Type B pancreatic cell (in vitro differentiated cells): ENCODE data around the gene FXYD6. TPM values are rescaled to one million over a fixed set of nuclear protein-coding genes. Genes with fewer than 3 reads are reported as not detected.

ENCODE experiments used
- DNase-seq: peaks from one replicate; pipeline ENCODE4 v3.0.0; 2021; ENCODE audit warnings: mixed read lengths; ENCODE audit not compliant: unreplicated experiment; ENCODE audit errors: extremely low spot score
- H3K27ac Mint-ChIP-seq: 2 replicates; pipeline ENCODE4 v1.8.0; 2021; ENCODE audit warnings: mild to moderate bottlenecking, mixed read lengths
- H3K27me3 Mint-ChIP-seq: 2 replicates; pipeline ENCODE4 v1.8.0; 2021; ENCODE audit warnings: mixed read lengths
- H3K36me3 Mint-ChIP-seq: 2 replicates; pipeline ENCODE4 v1.8.0; 2021; ENCODE audit warnings: mixed read lengths
- H3K4me1 Mint-ChIP-seq: one replicate; pipeline ENCODE4 v1.8.0; 2021; ENCODE audit warnings: mixed read lengths; ENCODE audit not compliant: unreplicated experiment
- H3K4me3 Mint-ChIP-seq: 2 replicates; pipeline ENCODE4 v1.8.0; 2021; ENCODE audit warnings: mild to moderate bottlenecking, mixed read lengths
- H3K9me3 Mint-ChIP-seq: 2 replicates; pipeline ENCODE4 v1.8.0; 2021; ENCODE audit warnings: mixed read lengths
- total RNA-seq: library from RNA; stranded (reverse); gene quantifications from 2 replicates; pipeline ENCODE4 v1.2.1, GENCODE V29; 2021; ENCODE audit warnings: low replicate concordance
- TF ChIP-seq, protein P1 (sequence below): fragments of 200-600 bp; sonication (generic); conservative IDR thresholded peaks from 2 replicates; pipeline ENCODE4 v1.5.0; 2021; ENCODE audit warnings: antibody characterized with exemption, mild to moderate bottlenecking

The FXYD6 gene
- total RNA-seq, 1 donor from 2014 or later = 66.6 TPM

GRCh38 chr11:117855186-117855845 is 21.1 kb downstream of the FXYD6 start:
- TF ChIP-seq, protein P1, sequence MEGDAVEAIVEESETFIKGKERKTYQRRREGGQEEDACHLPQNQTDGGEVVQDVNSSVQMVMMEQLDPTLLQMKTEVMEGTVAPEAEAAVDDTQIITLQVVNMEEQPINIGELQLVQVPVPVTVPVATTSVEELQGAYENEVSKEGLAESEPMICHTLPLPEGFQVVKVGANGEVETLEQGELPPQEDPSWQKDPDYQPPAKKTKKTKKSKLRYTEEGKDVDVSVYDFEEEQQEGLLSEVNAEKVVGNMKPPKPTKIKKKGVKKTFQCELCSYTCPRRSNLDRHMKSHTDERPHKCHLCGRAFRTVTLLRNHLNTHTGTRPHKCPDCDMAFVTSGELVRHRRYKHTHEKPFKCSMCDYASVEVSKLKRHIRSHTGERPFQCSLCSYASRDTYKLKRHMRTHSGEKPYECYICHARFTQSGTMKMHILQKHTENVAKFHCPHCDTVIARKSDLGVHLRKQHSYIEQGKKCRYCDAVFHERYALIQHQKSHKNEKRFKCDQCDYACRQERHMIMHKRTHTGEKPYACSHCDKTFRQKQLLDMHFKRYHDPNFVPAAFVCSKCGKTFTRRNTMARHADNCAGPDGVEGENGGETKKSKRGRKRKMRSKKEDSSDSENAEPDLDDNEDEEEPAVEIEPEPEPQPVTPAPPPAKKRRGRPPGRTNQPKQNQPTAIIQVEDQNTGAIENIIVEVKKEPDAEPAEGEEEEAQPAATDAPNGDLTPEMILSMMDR = no peak
- peaks cover 20% of the 10 kb centered on the region for H3K36me3 Mint-ChIP-seq
- H3K9me3 Mint-ChIP-seq = peaks cover 7% of the 10 kb centered on the region
- DNase-seq = no peak
- H3K4me3 Mint-ChIP-seq = no peak overlapping the region
- H3K4me1 Mint-ChIP-seq = peaks cover 13% of the 10 kb centered on the region
- H3K27ac Mint-ChIP-seq = no peak overlapping the region
- no peaks in the 10 kb centered on the region for H3K27me3 Mint-ChIP-seq

DNA sequence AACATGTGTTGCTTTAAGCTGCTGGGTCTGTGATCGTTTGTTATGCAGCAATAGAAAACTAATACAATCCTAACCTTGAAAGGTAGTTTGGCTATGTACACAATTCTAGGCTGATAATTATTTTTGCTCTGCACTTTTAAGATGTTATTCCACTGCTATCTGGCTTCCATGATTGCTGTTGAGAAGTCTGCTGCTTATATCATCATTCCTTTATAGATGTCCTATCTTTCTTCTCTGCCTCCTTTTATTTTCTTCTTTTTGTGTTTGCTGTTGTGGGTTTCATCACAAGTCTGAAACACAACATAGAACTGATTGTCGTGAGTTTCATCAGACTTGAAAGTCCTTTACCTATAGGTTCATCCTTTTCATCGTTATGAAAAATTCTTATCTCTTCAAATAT is 24.1 kb downstream of the FXYD6 start:
- TF ChIP-seq, protein P1 = no peak
- peaks cover 20% of the 10 kb centered on the region for H3K36me3 Mint-ChIP-seq
- H3K9me3 Mint-ChIP-seq = peaks cover 7% of the 10 kb centered on the region
- no peak overlapping the region for H3K4me3 Mint-ChIP-seq
- H3K4me1 Mint-ChIP-seq = peaks cover 13% of the 10 kb centered on the region
- no peak for DNase-seq
- no peaks in the 10 kb centered on the region for H3K27me3 Mint-ChIP-seq
- H3K27ac Mint-ChIP-seq = no peak overlapping the region

- TF ChIP-seq, protein P1 = no peak
Measured at GRCh38 chr11:117851852-117852251, 24.6 kb downstream of the FXYD6 start.

GRCh38 chr11:117851106-117851505 is 25.4 kb downstream of the FXYD6 start:
- peaks cover 10% of the 10 kb centered on the region for H3K9me3 Mint-ChIP-seq
- peaks cover 13% of the 10 kb centered on the region for H3K4me1 Mint-ChIP-seq
- peak; percentile 22 for DNase-seq
- TF ChIP-seq, protein P1 = no peak
- H3K36me3 Mint-ChIP-seq = peaks cover 19% of the 10 kb centered on the region
- H3K4me3 Mint-ChIP-seq = no peak overlapping the region
- H3K27me3 Mint-ChIP-seq = no peaks in the 10 kb centered on the region
- no peak overlapping the region for H3K27ac Mint-ChIP-seq

More at GRCh38 chr11:117851852-117852251, 24.6 kb downstream of the FXYD6 start:
- Mint-ChIP-seq H3K27ac (no peak overlapping the region), H3K4me1 (peaks cover 13% of the 10 kb centered on the region), H3K9me3 (peaks cover 8% of the 10 kb centered on the region), H3K4me3 (no peak overlapping the region), H3K36me3 (peaks cover 21% of the 10 kb centered on the region), H3K27me3 (no peaks in the 10 kb centered on the region)
- DNase-seq = peak; percentile 16

DNA sequence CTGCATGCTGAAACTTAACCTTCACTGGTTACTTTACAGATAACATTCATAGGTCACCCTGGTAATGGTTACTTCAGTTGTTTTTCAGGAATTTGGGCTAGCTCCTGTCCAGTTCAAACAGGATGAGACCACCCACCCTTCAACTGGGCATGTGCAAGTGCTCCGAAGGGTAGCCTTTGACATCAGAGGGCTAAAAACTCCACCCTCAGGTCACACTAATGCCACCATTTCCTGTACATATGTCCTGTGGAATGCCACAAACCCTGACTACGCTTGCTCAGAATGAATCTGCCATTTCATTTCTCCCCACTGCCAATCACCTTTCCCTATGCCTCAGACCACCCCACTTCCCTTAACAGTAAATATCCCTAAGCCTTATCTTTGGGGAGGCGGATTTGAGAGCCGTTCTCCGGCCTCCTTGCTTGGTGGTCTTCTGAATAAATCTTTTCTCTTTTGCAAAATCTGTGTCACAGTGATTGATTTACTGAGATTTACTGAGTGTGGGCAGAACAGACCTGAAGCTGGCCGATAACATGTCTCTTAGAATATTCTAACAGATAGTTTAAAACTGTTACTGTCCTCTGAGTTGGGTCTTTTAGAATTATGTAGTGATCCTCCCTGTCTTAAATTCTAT is 26.6 kb downstream of the FXYD6 start:
- TF ChIP-seq, protein P1 = no peak
- no peaks in the 10 kb centered on the region for H3K27me3 Mint-ChIP-seq
- no peak overlapping the region for H3K27ac Mint-ChIP-seq
- H3K9me3 Mint-ChIP-seq = peaks cover 10% of the 10 kb centered on the region
- H3K4me3 Mint-ChIP-seq = no peak overlapping the region
- peak; percentile 24 for DNase-seq
- H3K36me3 Mint-ChIP-seq = peaks cover 19% of the 10 kb centered on the region
- peaks cover 9% of the 10 kb centered on the region for H3K4me1 Mint-ChIP-seq
